Endothelial cell of hepatic sinusoid (primary cell): ENCODE measurements around the gene FGF12.

Experiments
- in situ Hi-C: cut with HindIII; loops from 2 replicates; pipeline ENCODE4 v1.10.0; 2017; ENCODE audit warnings: low sequenced_read_pairs

Gene FGF12

GRCh38 chr3:192514081-192514753 is 213.1 kb downstream of the FGF12 start:
- in situ Hi-C loops = no loop called here

- in situ Hi-C loops = no loop called here
These were observed 221.6 kb downstream of the FGF12 start for GRCh38 chr3:192505731-192506130.

GRCh38 chr3:192501401-192501800 is 225.9 kb downstream of the FGF12 start:
- in situ Hi-C loops = no loop called here

GRCh38 chr3:192496905-192497587 is 230.3 kb downstream of the FGF12 start:
- in situ Hi-C loops = no loop called here

- in situ Hi-C loops = no loop called here
These were observed 233.2 kb downstream of the FGF12 start for GRCh38 chr3:192494174-192494573.

GRCh38 chr3:192490720-192491119 is 236.6 kb downstream of the FGF12 start:
- in situ Hi-C loops = no loop called here

- in situ Hi-C loops = no loop called here
These were observed 237.8 kb downstream of the FGF12 start for GRCh38 chr3:192489579-192489978.

- in situ Hi-C loops = no loop called here
These were observed 240.3 kb downstream of the FGF12 start for GRCh38 chr3:192487033-192487432.

- in situ Hi-C loops = no loop called here
These were observed 244.5 kb downstream of the FGF12 start for GRCh38 chr3:192482809-192483208.

- in situ Hi-C loops = no loop called here
These were observed 244.9 kb downstream of the FGF12 start for GRCh38 chr3:192482391-192482790.

- in situ Hi-C loops = no loop called here
These were observed 245.7 kb downstream of the FGF12 start for GRCh38 chr3:192481638-192482037.

- in situ Hi-C loops = no loop called here
These were observed 259.9 kb downstream of the FGF12 start for GRCh38 chr3:192467230-192468140.

- in situ Hi-C loops = loop anchor here (25.0 kb wide), 1 partner anchor 1037 kb away; no protein-coding TSS in a partner anchor
These were observed 278.3 kb downstream of the FGF12 start for GRCh38 chr3:192449036-192449435.

- in situ Hi-C loops = loop anchor here (25.0 kb wide), 1 partner anchor 1034 kb away; no protein-coding TSS in a partner anchor
These were observed 281.3 kb downstream of the FGF12 start for GRCh38 chr3:192445770-192446644.

- in situ Hi-C loops = loop anchor here (25.0 kb wide), 1 partner anchor 1032 kb away; no protein-coding TSS in a partner anchor
These were observed 282.6 kb downstream of the FGF12 start for GRCh38 chr3:192444791-192445106.

- in situ Hi-C loops = loop anchor here (25.0 kb wide), 1 partner anchor 1032 kb away; no protein-coding TSS in a partner anchor
These were observed 283.1 kb downstream of the FGF12 start for GRCh38 chr3:192444096-192444790.

GRCh38 chr3:192435241-192435640 is 292.1 kb downstream of the FGF12 start:
- in situ Hi-C loops = loop anchor here (25.0 kb wide), 1 partner anchor 1023 kb away; no protein-coding TSS in a partner anchor

GRCh38 chr3:192434186-192434585 is 293.2 kb downstream of the FGF12 start:
- in situ Hi-C loops = loop anchor here (25.0 kb wide), 1 partner anchor 1022 kb away; no protein-coding TSS in a partner anchor

- in situ Hi-C loops = loop anchor here (25.0 kb wide), 1 partner anchor 1021 kb away; no protein-coding TSS in a partner anchor
These were observed 293.6 kb downstream of the FGF12 start for GRCh38 chr3:192433704-192434103.

GRCh38 chr3:192422997-192423342 is 304.4 kb downstream of the FGF12 start:
- in situ Hi-C loops = no loop called here
